SK-N-SH treated with all-trans-retinoic acid at 6 μM for 48 hours (cell line): ENCODE data around the gene KIF21A.

Experiments
- ARNTL ChIP-seq: fragments of 450-650 bp; formaldehyde crosslinking; IDR thresholded peaks from 2 replicates; pipeline ENCODE4 v1.5.0; 2020; ENCODE audit warnings: low read depth, mild to moderate bottlenecking, moderate library complexity, borderline replicate concordance
- CREB5 ChIP-seq: fragments of 250-450 bp; sonication (Bioruptor Pico); IDR thresholded peaks from 2 replicates; pipeline ENCODE4 v1.5.1; 2020; ENCODE audit warnings: low read depth, mild to moderate bottlenecking, moderate library complexity
- ESRRG ChIP-seq: fragments of 250-450 bp; sonication (Bioruptor Pico); IDR thresholded peaks from 2 replicates; pipeline ENCODE4 v1.6.1; 2021; ENCODE audit warnings: mild to moderate bottlenecking
- ZC3H10 ChIP-seq: fragments of 250-450 bp; sonication (Bioruptor Pico); IDR thresholded peaks from 2 replicates; pipeline ENCODE4 v1.5.1; 2021; ENCODE audit warnings: mild to moderate bottlenecking, moderate library complexity
- ZFP3 ChIP-seq: fragments of 250-450 bp; sonication (Bioruptor Pico); IDR thresholded peaks from 2 replicates; pipeline ENCODE4 v1.5.0; 2020; ENCODE audit warnings: mild to moderate bottlenecking, moderate library complexity
- ZNF70 ChIP-seq: fragments of 450-650 bp; formaldehyde crosslinking; IDR thresholded peaks from 2 replicates; pipeline ENCODE4 v1.5.0; 2020; ENCODE audit warnings: mild to moderate bottlenecking, moderate library complexity
- TF ChIP-seq, protein P1 (sequence below): fragments of 250-450 bp; sonication (Bioruptor Pico); IDR thresholded peaks from 2 replicates; pipeline ENCODE4 v1.8.0; 2020; ENCODE audit warnings: mild to moderate bottlenecking, moderate library complexity, borderline replicate concordance

DNA sequence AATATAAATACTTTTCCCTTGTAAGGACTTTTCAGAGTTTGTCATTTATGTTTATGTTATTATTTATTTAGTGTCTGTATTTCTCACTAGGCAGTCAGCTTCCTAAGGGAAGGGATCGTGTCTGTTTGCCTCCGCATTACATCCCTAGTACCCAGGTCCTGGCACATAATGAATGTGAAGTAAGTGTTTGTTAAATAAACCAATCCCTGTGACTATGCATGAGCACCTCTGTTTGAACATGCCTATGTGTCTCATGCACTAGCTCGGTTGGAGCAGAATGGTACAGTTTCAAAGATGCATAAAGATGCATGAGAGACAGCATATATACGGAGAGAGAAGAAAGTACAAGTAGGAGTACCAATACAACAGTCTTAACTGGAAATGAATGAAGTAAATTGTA is 99.3 kb downstream of the KIF21A start:
- TF ChIP-seq ZNF70 (CRISPR knock-in tag): no peak
- no peak for TF ChIP-seq ZFP3
- no peak for TF ChIP-seq ARNTL (CRISPR knock-in tag)
- no peak for TF ChIP-seq CREB5 (CRISPR knock-in tag)
- TF ChIP-seq ZC3H10 (CRISPR knock-in tag): no peak
- TF ChIP-seq, protein P1, sequence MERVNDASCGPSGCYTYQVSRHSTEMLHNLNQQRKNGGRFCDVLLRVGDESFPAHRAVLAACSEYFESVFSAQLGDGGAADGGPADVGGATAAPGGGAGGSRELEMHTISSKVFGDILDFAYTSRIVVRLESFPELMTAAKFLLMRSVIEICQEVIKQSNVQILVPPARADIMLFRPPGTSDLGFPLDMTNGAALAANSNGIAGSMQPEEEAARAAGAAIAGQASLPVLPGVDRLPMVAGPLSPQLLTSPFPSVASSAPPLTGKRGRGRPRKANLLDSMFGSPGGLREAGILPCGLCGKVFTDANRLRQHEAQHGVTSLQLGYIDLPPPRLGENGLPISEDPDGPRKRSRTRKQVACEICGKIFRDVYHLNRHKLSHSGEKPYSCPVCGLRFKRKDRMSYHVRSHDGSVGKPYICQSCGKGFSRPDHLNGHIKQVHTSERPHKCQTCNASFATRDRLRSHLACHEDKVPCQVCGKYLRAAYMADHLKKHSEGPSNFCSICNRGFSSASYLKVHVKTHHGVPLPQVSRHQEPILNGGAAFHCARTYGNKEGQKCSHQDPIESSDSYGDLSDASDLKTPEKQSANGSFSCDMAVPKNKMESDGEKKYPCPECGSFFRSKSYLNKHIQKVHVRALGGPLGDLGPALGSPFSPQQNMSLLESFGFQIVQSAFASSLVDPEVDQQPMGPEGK: no peak
- TF ChIP-seq ESRRG (CRISPR knock-in tag): no peak
